Renal cortical epithelial cell (primary cell): Measurements from ENCODE around the gene PLEKHN1. TPM values are rescaled to one million over a fixed set of nuclear protein-coding genes. Genes with fewer than 3 reads are reported as not detected.
"Not testable (repeated sequence)": the region's sequence is repeated elsewhere in the genome, so short reads cannot be mapped to it uniquely, and the experiment has no call there.

Experiments
- DNase-seq: peaks from one replicate; pipeline ENCODE4 v3.0.0-alpha.2; 2011; ENCODE audit warnings: low read depth
- total RNA-seq: library from RNA; depleted of rRNA; stranded (reverse); fragments of >200 nt; gene quantifications from 2 replicates; pipeline ENCODE4 v1.2.3, GENCODE V29; 2014

Gene PLEKHN1
- total RNA-seq, 1 donor from 2014 or later, result 2.4 TPM

DNA sequence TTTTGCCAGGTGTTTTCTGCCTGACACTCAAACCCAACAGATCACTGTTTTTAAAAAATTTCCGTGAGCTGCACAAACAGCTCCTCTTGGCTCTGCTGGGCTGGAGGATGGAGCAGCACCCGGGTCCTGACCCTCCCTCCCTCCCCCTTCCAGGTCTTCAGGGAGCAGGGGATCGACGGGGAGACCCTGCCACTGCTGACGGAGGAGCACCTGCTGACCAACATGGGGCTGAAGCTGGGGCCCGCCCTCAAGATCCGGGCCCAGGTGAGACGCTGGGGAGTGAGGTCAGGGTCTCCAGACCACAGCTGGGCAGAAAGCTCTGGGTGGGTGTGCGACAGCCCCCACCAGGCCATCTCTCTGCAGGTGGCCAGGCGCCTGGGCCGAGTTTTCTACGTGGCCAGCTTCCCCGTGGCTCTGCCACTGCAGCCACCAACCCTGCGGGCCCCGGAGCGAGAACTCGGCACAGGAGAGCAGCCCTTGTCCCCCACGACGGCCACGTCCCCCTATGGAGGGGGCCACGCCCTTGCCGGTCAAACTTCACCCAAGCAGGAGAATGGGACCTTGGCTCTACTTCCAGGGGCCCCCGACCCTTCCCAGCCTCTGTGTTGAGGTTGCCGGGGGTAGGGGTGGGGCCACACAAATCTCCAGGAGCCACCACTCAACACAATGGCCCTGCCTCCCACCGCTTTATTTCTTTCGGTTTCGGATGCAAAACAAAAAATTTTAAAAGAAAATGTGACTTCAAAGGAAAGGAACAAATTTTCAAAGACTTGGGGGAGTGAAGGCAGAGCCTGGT, 22.5 kb upstream of the PLEKHN1 start:
- DNase-seq, result no peak

DNA sequence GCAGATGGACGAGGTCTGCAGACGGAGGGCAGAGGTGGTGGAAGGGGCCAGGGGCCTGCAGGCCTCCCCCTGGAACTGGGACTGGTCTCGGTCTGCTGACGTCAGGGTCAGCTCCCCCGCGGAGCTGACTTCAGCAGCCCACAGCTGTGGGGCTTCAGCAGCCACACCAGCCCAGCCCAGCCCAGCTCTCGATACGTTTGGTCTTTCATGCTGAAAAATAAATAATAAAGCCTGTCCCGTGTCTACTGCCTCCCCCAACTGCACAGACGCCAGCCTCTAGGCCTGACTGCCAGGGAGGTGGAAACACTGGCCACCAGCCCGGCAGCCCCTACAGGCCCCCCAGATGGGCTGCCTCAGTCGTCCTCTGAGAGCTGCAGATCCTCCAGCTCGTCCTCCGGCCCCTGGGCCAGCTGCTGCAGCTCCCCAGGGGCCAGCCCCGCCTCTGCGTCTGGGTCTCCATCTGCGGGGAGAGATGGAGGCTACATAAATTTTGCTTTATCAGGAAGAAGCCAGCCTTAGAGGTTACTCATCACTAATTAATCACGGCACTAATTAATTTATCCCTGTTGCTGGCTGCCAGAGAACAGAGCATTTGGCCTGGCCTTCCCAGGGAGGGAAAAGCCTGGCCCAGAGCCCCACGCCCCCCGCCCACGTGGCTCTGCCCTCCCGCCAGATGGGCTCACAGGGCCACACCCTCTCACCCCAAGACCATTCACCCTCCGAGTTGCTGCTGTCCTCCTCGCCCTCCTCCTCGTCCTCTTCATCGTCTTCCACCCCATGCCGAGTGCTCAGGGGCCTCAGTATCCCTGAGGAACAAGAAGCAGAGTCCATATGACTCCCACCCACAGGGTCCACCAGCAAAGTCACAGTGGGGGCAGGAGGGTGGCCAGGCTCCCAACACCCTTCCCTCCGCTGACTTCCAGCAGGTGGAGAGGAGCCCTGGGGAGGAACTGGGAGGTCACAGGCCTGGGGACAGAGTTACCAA, 21.6 kb upstream of the PLEKHN1 start:
- DNase-seq, result no peak

DNA sequence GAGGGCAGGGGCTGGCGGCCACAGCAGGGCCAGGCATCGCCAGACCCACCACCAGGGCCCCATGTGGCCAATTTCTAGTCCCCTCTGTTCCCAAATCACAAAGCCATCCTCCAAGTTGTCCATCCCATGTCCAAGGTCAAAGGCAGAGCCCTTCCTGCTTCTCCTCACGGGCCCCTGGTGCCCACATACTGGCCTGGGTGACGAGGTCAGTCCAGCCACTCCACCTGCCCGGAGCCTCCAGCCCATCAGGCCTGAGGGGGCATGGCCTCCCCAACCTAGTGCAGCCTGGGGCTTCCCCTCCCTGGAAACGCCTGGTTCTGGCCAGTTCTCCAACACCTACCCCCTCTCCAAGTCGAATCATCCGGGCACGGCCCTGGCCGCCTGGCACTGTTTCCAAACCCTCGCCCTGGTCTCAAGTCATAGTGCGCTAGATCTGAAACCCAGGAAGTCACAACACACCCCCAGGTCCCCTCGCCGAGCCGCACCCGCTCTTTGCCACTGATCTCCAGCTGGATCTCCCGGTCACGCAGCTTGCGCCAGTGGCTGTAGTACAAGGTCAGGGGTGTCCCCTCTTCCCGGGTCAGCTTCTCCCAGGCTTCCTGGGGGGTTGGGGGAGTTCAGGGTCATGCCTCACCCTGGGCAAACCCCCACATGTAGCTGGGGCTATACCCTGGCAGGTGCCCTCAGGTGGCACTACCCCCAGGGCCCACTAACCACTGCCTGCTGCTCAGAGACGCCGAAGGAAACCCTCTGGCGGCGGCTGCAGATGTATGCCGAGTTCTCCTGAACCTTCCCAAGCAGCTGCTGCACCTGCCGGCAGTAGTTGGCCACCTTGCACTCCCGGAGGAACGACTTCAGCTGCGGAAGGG, 20.4 kb upstream of the PLEKHN1 start:
- no peak for DNase-seq

DNA sequence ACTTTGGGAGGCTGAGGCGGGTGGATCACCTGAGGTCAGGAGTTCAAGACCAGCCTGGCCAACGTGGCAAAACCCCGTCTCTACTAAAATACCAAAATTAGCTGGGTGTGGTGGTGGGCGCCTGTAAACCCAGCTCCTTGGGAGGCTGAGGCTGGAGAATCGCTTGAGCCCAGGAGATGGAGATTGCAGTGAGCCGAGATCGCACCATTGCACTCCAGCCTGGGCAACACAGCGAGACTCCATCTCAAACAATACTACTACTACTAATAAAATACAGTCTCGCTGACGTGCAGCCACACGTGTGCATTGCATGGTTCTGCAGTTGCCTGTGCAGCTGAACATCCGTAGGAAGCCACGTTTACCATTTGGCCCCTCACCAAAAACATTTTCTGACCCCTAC, 19.5 kb upstream of the PLEKHN1 start:
- not testable (repeated sequence) for DNase-seq

DNA sequence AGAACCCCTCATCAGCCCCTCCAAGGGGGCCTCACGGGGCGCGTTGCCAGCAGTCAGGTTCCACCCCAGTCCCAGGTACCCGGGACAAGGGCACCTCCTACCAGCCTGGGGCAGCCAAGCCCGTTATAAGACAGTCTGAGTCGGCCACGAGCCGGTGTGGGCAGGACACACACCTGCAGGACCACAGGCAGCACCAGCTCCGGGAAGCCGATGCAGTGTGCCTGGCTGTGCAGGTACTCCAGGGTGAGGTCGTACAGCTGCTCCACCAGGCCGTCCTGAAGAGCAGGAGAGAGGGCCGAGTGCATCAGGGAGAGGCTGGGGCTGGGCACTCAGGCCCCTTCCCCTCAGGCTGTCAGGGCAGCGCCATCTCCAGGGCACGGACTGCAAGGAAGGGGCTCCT, 18.3 kb upstream of the PLEKHN1 start:
- no peak for DNase-seq

DNA sequence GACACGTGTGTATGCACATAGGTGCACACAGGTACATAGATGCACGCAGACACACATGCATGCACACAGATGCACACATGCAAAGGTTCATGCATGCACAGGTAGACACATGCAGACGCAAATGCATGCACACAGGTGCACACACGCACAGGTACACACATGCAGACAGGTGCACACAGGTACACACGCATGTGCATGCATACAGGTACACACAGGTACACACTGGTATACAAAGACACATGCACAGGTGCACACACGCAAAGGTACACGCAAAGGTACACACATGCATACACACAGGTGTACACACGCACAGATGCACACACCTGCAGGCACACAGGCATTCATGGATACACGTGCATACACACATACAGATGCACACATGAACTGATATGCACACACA, 16.0 kb upstream of the PLEKHN1 start:
- DNase-seq, result no peak

DNA sequence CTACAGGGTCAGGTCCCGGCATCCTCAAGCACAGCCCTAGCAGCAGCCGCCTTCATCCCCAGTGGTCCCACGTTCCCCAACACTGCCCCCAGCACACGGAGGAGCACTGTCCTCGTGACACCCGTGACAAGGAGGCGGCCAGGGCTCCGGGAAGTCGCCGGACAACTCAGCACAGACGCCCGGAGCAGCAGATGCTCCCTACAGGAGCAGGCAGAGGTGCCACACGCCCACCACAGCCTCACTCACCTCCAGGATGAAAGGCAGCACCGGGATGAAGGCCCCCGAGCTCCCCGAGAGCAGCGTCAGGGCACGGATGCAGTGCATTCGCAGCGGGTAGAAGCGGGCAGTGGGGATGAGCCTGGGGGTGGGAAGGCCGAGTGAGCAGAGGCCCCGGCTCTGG, 15.4 kb upstream of the PLEKHN1 start:
- no peak for DNase-seq

DNA sequence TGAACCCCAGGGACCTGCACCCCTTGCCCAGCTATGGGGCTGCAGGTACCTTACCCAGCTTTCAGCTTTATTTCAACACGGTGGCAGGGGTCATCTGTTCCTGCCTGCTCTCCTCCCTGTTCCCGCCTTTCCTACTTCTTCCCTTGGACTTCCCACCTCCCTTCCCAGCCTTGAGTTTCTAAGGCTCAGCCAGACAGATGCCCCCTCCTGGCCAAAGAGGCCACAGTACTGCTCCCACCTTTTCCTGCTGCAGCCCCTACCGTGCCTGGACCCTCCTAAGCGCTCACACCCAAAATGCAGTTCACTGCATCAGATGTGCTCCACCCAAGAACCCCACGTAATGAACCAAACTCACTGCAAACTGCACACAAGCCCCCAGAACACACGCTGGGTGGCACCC, 14.9 kb upstream of the PLEKHN1 start:
- DNase-seq, result no peak

DNA sequence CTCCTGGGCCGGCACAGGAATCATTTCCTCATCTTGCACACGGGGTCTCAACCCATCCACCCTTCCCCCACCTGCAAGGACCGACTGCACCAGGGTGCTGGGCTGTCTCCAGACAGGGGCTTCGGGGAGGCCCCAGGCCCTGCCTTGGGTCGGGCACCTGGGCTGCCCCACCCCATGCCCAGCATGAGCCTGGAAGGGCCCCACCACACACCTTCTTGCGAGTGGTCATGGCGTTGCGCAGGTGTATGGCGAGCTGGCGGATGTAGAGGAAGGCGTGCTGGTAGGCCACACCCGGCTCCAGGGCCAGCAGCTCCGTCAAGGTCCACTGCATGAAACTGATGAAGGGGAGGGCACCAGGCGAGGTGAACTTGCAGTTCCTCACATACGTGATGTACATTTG, 14.1 kb upstream of the PLEKHN1 start:
- no peak for DNase-seq

DNA sequence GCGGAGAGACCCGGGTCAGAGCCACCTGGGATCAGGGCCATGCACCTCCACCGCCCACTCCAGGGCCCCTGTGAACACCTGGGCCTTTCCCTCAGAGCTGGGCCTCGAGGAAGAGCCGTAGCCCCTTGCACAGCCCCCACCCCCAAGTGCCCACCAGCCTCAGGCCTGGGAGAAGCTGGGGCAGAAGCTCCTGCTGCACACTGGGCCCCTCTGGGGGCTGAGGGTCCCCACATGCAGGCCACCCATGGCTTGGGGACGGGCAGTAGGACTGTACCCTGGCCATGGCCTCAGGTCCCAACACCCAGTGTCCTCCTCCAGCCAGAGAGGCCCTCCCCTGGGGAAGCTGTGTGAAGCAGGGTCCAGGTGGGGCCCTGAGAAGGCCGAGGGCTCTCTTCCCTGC, 13.7 kb upstream of the PLEKHN1 start:
- DNase-seq, result no peak

DNA sequence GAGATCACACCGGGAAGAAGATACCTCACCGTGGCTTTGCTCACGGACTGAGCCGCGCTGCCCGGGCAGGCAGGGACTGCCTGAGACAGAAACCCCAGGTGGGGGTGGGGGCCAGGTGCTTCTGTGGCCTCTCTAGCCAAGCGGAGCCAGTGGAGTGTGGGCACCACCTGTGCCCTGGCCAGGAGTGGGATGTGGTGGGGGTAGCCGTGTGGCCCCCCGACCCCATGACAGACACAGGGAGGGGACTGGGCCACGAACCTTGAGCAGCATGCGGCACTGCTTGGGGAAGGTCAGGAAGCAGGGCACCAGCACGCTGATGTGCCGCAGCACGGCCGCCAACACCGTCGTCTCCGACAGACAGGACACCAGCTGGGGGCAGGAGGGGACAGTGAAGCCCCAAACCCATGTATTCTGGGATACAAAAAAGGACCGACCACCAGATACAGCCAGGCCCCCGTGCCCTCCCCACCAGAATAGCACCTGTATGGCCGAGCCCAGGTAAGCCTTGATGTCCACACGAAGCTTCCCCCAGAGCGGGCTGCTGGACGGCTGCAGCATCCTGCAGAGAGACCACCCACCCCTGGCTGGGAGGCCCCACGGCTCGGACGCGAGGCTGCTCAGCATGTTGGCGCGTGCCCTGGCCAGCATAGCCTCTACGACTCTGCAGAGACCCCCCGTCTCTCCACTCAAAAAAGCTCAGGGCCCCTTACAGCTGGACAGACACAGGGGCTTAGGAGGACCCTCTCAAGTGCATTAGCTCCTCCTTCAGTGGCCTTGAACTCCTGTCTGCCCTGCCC, 12.6 kb upstream of the PLEKHN1 start:
- DNase-seq, result no peak

DNA sequence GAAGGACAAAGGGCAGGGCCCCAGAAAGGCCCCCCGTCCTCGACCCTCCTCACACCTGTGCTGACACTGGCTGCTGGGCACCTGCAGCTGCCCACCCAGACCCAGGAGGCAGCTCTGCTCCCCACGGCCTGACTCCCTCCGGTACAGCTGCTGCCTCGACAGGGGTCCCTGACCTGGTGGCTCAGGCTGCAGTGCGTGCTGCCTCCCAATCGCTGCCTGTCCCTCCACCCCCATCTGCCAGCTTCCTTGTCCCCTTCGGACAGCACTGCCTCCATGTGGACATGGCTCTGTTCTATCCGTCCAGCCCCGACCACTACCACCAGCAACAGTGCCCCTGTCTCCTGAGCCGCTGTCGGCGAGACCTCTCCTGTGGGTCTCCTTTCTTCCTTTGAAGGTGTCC, 11.4 kb upstream of the PLEKHN1 start:
- DNase-seq, result no peak

DNA sequence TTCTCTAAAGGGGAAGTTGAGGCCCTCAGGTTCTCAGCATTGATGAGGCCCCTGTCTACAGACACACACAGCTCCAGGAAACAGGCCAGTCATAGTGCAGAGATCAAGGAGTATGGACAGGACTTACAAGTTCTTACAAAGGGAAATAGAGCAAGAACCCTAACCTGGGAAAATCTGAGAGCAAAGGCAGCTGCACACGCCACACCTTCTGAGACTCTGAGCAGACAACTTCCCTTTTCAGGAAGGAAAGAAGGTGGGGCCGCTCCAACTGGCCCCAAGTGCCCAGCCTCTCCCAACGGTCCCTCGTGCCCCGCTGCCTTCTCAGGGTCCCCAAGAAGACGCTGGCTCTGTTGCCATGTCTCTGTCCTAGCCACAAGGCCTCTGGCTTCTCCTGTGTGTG, 10.8 kb upstream of the PLEKHN1 start:
- no peak for DNase-seq

DNA sequence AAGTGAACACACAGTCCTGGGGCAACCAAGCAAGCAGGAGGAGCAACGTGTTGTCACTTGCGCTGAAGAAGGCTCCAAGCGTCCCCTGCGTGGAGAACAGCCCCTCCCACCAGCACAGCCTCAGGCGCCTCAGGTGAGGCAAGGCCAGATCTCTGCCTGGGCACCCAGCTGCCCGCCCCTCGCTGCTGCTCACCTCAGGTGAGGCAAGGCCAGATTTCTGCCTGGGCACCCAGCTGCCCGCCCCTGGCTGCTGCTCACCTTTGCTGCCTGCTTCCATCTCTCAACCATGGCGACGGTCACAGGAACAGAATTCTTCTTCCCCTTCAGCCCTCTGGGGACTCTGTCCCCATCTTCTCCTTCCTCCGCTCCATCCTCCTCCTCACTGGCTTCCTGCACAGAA, 9.6 kb upstream of the PLEKHN1 start:
- no peak for DNase-seq

DNA sequence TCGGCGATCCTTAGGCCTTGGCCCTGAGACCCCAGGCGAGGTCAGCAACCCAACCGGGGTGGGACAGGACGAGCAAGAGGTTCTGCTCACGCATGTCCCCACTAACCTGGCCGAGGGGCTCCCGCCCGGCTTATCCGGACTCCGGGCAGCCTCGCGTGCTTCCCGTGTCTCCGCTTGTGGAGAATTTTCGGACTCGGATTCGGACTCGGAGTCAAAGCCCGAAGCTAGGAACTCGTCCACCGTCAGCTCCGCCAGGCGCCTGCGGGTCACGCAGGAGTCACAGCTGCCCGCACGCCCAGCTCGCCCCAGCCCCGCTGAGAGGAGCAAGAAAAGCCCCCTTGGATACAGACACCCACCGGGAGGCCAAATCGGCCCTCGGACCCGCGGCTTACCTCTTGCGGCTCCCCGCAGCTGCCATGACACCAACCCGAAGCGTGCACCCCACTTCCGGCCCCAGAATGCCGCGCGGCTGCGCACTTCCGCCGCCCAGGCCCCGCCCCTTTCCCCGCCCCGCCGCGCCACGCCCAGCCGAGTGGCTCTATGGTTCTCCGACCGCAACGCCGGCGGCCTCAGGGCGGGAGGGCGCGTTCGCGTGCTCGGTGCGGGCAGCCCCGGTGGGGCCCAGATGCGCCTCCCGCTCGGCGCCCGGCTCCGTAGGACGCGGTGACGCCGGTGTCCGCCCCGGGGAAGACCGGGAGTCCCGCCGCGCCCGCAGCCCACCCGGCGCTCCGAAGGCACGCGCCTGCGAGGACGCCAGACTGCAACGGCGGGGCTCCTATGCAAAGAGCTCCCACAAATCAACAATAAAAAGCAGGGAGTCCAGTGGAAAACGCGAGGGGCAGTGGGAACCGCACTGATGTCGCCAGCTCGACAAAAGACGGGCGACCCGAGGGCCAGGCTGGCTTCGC, 7.2 kb upstream of the PLEKHN1 start, which contains the start of gene NOC2L:
Gene NOC2L, minus strand, starts transcription at position 434 of the 908 bp plus-strand sequence. Its CDS starts 16 bp downstream, at position 418.
- DNase-seq, result peak; percentile 49

DNA sequence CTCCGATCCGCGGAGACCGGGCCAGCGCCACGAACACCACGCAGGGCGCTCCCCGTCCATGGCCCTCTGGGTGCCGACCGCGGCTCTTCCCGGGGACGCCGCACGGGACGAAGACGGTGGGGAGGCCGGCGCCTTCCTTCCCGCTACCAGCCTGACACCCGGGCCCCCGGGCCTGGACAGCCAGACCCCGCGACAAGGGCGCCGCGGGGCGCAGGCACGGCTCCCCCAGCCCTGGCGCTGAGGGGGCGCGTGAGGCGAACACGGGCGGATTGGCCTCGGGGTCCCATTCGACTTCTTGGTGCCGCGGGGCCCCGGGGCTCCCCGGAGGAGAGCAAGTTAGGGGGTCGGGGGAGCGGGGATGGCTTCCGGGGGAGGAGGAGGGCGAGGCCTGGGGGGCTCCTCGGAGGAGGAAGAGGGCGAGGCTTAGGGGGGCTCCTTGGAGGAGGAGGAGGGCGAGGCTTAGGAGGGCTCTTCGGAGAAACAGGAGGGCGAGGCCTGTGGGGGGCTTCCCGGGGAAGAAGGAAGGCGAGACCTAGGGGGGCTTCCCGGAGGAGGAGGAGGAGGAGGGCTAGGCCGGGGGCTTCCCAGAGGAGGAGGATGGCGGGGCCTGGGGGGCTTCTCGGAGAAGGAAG, 6.4 kb upstream of the PLEKHN1 start:
- DNase-seq, result no peak

DNA sequence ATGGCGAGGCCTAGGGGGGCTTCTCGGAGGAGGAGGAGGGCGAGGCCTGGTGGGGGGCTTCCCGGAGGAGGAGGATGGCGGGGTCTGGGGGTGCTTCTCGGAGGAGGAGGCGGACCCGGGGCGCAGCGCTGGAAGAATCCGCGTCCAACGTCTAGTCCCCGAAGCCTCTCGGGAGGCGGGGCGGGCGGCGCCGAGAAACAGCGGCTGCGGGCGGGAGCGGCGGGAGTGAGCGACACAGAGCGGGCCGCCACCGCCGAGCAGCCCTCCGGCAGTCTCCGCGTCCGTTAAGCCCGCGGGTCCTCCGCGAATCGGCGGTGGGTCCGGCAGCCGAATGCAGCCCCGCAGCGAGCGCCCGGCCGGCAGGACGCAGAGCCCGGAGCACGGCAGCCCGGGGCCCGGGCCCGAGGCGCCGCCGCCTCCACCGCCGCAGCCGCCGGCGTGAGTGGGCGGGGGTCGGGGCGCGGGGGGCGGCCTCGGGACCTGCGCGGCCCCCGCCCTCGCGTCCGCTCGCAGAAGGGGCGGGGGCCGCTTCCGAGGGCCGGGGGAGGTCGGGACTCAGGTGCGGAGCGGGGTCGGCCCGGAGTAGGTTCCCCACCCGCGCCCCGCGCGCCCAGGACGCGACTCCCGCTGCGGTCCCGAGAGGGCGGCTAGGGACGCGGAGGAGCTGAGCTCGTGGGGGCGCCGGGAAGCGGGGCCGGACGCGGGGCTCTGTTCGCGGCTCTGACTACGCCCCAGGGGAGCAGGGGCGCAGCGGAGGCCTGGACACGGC, 5.7 kb upstream of the PLEKHN1 start, which contains the start of gene KLHL17:
Gene KLHL17, plus strand, starts transcription at position 222 of the 769 bp plus-strand sequence. Its CDS starts 110 bp downstream, at position 332.
- no peak for DNase-seq

DNA sequence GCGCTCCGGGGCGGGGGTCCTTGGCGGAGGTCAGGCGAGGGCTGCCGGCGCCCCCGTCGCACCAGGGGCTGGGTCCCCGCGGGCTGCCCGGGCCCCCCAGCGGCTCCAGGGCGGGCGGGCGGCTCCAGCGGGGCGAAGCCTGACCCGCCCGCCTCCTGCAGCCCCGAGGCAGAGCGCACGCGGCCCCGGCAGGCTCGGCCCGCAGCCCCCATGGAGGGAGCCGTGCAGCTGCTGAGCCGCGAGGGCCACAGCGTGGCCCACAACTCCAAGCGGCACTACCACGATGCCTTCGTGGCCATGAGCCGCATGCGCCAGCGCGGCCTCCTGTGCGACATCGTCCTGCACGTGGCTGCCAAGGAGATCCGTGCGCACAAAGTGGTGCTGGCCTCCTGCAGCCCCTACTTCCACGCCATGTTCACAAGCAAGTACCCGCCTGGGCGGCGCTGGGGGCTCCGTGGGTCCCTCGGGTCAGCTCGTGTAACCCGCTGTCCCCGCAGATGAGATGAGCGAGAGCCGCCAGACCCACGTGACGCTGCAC, 5.1 kb upstream of the PLEKHN1 start:
- DNase-seq, result no peak
